Measurements from ENCODE around the gene DHODH. TPM values are rescaled to one million over a fixed set of nuclear protein-coding genes. Genes with fewer than 3 reads are reported as not detected.
"Not testable (repeated sequence)": the region's sequence is repeated elsewhere in the genome, so short reads cannot be mapped to it uniquely, and the experiment has no call there.

DHODH gene
- total and polyA plus RNA-seq, 2 donors (not counting 3 experiments of a cell fraction or from before 2014, with no cell fraction given) = 5.8 to 9.2 TPM

DNA sequence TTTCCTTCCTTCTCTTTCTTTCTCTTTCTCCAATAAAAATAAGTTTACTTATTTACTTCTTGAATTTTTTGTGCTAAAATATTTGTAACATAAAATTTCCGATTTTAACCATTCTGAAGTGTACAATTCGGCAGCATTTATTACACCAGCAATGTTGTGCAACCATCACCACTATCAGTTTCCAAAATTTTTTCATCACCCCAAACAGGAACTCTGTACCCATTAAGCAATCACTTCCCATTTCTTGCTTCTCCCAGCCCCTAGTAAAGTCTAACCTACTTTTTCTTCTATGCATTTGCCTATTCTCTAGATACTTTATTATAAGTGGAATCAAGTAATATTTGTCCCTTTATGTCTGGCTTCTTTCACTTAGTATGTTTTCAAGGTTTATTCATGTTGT is 43.3 kb downstream of the DHODH start:
- Histone ChIP-seq H3K79me2 (ENCODE audit: control insufficient read depth, insufficient read depth, low read length) (no peaks in the 10 kb centered on the region), H3K36me3 (ENCODE audit: control insufficient read depth in 2 of 2, extremely low read depth in 1 of 2, insufficient read depth in 2 of 2, low read length in 2 of 2) (no peaks in the 10 kb centered on the region), H2AFZ (ENCODE audit: low read depth, low read length) (no peak overlapping the region), H3K4me2 (ENCODE audit: insufficient read depth, low read length) (no peak overlapping the region), H3K9ac (replicated peaks; ENCODE audit: extremely low read depth, insufficient read depth, low read length) (no peak overlapping the region), H3K27me3 (ENCODE audit: control insufficient read depth in 2 of 2, insufficient read depth in 2 of 2, low read length in 2 of 2) (no peaks in the 10 kb centered on the region), H3K4me3 (replicated peaks in 1 of 3; ENCODE audit: insufficient read depth in 1 of 3, low read depth in 1 of 3, low read length in 3 of 3) (no peak overlapping the region), H3K27ac (ENCODE audit: insufficient read depth, low read depth, low read length) (no peak overlapping the region), H3K9me3 (replicated peaks; ENCODE audit: control insufficient read depth, insufficient read depth, low read length) (no peaks in the 10 kb centered on the region), H3K4me1 (ENCODE audit: control insufficient read depth, extremely low read depth, insufficient read depth, low read length) (no peaks in the 10 kb centered on the region), H4K20me1 (replicated peaks; ENCODE audit: control insufficient read depth, extremely low read depth, insufficient read depth, low read length) (no peaks in the 10 kb centered on the region), H3K9me1 (replicated peaks; ENCODE audit: control insufficient read depth, extremely low read depth, insufficient read depth, low read length) (no peaks in the 10 kb centered on the region)
- intact Hi-C loops (cut with micrococcal nuclease) = no loop called here
- TF ChIP-seq, protein P1, sequence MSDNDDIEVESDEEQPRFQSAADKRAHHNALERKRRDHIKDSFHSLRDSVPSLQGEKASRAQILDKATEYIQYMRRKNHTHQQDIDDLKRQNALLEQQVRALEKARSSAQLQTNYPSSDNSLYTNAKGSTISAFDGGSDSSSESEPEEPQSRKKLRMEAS (IDR thresholded peaks at IDR 0.05; ENCODE audit: insufficient read depth, insufficient read length) = no peak
- TF ChIP-seq MYC (IDR thresholded peaks at IDR 0.05; ENCODE audit: low read depth, low read length) (no peak), FOS (IDR thresholded peaks at IDR 0.05; ENCODE audit: borderline replicate concordance, insufficient read depth, low read length) (no peak), JUN (IDR thresholded peaks at IDR 0.05; ENCODE audit: borderline replicate concordance, insufficient read depth, insufficient read length, low read depth) (no peak), EZH2 (IDR thresholded peaks at IDR 0.05; ENCODE audit: borderline replicate concordance, low read depth, low read length, severe bottlenecking) (no peak)
- TF ChIP-seq, protein P2, sequence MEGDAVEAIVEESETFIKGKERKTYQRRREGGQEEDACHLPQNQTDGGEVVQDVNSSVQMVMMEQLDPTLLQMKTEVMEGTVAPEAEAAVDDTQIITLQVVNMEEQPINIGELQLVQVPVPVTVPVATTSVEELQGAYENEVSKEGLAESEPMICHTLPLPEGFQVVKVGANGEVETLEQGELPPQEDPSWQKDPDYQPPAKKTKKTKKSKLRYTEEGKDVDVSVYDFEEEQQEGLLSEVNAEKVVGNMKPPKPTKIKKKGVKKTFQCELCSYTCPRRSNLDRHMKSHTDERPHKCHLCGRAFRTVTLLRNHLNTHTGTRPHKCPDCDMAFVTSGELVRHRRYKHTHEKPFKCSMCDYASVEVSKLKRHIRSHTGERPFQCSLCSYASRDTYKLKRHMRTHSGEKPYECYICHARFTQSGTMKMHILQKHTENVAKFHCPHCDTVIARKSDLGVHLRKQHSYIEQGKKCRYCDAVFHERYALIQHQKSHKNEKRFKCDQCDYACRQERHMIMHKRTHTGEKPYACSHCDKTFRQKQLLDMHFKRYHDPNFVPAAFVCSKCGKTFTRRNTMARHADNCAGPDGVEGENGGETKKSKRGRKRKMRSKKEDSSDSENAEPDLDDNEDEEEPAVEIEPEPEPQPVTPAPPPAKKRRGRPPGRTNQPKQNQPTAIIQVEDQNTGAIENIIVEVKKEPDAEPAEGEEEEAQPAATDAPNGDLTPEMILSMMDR (IDR thresholded peaks at IDR 0.05; ENCODE audit: extremely low read depth in 1 of 2, insufficient read depth in 1 of 2, low read depth in 1 of 2, low read length in 2 of 2) = no peak
- POLR2A ChIA-PET = no interaction called here
- no TSS peak for BruUV-seq (replicated peaks)
- dilution Hi-C loops (cut with MboI; ENCODE audit: extremely low pct_ligation_motif_present, low sequenced_read_pairs) = no loop called here
- CTCF ChIA-PET = no interaction called here
- DNase-seq (ENCODE audit: low read depth, low spot score) (no peak), FAIRE-seq (no peak)

DNA sequence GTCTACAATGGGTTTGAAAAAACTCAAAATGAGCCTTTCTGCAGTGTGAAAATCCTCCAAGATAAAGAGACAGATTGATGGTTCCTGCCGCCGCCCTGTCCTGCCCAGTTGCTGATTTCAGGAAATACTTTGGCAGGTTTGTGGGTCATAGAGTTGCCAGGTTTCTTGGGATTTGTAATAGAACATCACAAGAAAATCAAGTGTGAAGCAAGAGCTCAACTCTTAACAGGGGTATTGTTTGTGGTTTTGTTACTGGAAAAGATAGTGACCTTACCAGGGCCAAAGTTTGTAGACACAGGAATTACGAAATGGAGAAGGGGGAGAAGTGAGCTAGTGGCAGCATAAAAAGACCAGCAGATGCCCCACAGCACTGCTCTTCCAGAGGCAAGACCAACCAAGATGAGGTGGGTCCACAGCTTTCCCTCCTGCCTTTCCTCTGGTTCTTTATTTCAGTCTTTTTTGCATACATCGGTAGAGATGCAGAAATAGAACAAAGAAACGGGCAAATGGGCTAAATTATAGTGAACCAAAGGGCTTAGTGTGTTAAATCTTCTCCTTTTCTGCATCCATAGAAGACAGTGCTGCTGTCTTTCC is 45.8 kb downstream of the DHODH start, which contains the start of gene HP:
Gene HP (plus strand): TSS at position 252 of the 594 bp plus-strand sequence. CDS start 148 bp downstream, at position 400.
- H3K27ac ChIP-seq (ENCODE audit: insufficient read depth, low read depth, low read length); FAIRE-seq; H3K9me3 ChIP-seq (replicated peaks; ENCODE audit: control insufficient read depth, insufficient read depth, low read length); H3K27me3 ChIP-seq (ENCODE audit: control insufficient read depth in 2 of 2, insufficient read depth in 2 of 2, low read length in 2 of 2); H3K4me2 ChIP-seq (ENCODE audit: insufficient read depth, low read length); H3K9me1 ChIP-seq (replicated peaks; ENCODE audit: control insufficient read depth, extremely low read depth, insufficient read depth, low read length); POLR2A ChIA-PET; H3K9ac ChIP-seq (replicated peaks; ENCODE audit: extremely low read depth, insufficient read depth, low read length); H3K79me2 ChIP-seq (ENCODE audit: control insufficient read depth, insufficient read depth, low read length); DNase-seq (ENCODE audit: low read depth, low spot score); H3K36me3 ChIP-seq (ENCODE audit: control insufficient read depth in 2 of 2, extremely low read depth in 1 of 2, insufficient read depth in 2 of 2, low read length in 2 of 2); H3K4me1 ChIP-seq (ENCODE audit: control insufficient read depth, extremely low read depth, insufficient read depth, low read length); dilution Hi-C loops (cut with MboI; ENCODE audit: extremely low pct_ligation_motif_present, low sequenced_read_pairs); BruUV-seq (replicated peaks); CTCF ChIA-PET; H4K20me1 ChIP-seq (replicated peaks; ENCODE audit: control insufficient read depth, extremely low read depth, insufficient read depth, low read length); H2AFZ ChIP-seq (ENCODE audit: low read depth, low read length); intact Hi-C loops (cut with micrococcal nuclease); H3K4me3 ChIP-seq (replicated peaks in 1 of 3; ENCODE audit: insufficient read depth in 1 of 3, low read depth in 1 of 3, low read length in 3 of 3): not testable (repeated sequence)
